GM10847 (cell line): ENCODE measurements around the gene CDCP2.

Experiments used
- POLR2A ChIP-seq: IDR thresholded peaks from 2 replicates; pipeline ENCODE4 v1.6.1; 2011; ENCODE audit not compliant: insufficient read length; ENCODE audit errors: extremely low read depth

The CDCP2 gene

DNA sequence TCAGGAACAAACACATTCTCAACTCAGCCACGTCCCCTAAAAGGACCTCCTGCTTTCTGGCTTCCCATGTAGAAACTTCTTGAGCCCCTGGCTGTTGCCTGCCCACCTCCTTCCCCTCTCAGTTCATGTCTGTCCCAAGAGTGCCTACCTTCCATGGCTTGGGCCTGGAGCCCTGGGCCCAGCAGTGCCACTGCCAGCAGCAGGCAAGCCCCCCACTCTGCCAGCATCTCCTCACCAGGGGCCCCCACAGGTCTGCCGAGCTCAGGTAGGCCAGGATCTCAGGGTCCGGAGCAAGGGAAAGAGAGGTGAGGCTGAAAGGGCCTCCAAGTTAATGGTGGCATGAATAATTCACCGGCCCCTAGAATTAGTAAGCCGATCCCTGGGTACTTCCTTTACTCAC, at the start of gene CDCP2:
Gene CDCP2, minus strand, starts transcription at position 305 of the 400 bp plus-strand sequence. Its CDS starts 78 bp downstream, at position 227.
- TF ChIP-seq POLR2A: no peak

DNA sequence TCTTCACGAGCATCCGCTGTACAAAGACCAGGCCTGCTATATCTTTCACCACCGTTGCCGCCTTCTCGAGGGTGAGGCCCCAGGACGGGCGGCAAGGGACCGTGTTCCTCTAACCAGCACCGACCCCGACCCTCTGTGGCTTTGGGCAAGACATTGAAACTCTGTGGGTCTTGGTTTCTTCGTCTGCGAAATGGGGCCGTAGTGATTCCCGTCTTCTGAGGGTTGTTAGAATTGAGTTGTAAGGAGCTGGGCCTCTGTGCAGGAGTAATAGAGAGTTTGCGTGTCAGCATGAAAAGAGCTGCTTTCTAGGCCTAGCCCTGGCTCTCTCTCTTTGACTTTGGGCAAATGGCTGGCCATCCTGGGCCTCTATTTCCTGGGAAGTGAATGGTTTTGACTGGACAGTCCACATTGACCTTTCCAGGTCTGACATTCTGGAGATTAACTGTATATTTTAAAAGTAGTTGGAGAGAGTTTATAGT, 47.8 kb upstream of the CDCP2 start:
- TF ChIP-seq POLR2A: no peak

DNA sequence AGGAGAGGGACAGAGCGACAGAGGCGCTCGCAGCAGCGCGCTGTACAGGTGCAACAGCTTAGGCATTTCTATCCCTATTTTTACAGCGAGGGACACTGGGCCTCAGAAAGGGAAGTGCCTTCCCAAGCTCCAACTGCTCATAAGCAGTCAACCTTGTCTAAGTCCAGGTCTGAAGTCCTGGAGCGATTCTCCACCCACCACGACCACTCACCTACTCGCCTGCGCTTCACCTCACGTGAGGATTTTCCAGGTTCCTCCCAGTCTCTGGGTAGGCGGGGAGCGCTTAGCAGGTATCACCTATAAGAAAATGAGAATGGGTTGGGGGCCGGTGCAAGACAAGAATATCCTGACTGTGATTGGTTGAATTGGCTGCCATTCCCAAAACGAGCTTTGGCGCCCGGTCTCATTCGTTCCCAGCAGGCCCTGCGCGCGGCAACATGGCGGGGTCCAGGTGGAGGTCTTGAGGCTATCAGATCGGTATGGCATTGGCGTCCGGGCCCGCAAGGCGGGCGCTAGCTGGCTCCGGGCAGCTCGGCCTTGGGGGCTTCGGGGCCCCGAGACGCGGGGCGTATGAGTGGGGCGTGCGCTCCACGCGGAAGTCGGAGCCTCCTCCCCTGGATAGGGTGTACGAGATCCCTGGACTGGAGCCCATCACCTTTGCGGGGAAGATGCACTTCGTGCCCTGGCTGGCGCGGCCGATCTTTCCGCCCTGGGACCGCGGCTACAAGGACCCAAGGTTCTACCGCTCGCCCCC, 47.1 kb upstream of the CDCP2 start, which contains the start of the genes CYB5RL and MRPL37:
Gene CYB5RL, minus strand, starts transcription at position 266 of the 754 bp plus-strand sequence. CDS start 4,414 bp downstream, outside the sequence.
Gene MRPL37, plus strand, starts transcription at position 403 of the 754 bp plus-strand sequence. Its CDS starts 77 bp downstream, at position 480.
- peak; percentile 82 for TF ChIP-seq POLR2A

DNA sequence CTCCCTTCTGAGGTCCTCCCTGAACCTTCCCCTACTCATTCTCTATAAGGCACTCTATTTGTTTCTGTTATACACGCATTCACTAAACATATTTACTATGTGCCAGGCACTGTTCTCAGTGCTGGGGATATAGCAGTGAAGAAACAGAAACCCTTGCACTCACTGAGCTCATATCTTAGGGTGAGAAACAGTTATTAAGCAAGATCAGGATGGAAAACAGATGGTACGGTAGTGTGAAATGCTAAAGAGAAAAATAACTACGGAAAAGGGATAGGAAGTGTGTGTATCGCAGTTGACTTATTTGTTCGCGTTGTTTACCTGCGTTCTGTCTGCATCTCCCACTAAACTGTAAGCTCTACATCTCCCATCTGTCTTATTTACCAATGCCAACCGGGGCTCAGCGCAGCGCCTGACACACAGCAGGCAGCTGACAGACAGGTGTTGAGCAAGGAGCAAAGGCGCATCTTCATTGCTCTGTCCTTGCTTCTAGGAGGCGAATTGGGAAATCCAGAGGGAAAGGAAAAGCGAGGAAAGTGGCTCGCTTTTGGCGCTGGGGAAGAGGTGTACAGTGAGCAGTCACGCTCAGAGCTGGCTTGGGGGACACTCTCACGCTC, 46.5 kb upstream of the CDCP2 start:
- TF ChIP-seq POLR2A: no peak

DNA sequence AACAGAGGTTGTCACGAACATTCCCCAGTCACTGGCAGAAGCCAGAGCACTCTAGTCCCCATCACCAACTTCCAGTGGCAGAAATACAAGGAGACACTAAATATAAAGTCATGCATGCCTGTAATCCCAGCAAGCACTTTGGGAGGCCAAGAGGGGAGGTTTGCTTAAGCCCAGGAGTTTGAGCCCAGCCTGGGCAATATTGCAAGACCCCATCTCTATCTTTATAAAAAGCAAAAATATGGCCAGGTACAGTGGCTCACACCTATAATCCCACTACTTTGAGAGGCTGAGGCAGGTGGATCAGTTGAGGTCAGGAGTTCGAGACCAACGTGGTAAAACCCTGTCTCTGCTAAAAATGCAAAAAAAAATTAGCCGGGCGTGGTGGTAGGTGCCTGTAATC, 40.7 kb upstream of the CDCP2 start:
- TF ChIP-seq POLR2A: no peak

DNA sequence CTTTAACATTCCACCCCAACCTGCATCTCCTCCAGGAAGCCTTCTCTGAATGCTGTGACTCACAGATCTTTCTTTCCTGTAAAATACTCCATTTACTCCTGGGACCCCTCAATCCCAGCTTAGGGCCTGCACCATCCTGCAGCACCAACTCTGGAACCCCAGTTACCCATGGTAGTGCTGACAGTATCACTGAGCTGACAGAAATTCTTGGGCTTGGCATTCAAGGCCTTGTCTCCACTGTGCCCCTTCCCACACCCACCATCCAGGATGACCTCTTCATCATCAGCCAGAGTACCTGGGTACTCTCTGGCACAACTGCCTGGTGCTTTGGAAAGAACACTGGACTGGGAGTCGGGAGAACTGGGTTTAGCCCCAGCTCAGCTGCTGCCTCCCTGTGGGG, 38.7 kb upstream of the CDCP2 start:
- TF ChIP-seq POLR2A: no peak

DNA sequence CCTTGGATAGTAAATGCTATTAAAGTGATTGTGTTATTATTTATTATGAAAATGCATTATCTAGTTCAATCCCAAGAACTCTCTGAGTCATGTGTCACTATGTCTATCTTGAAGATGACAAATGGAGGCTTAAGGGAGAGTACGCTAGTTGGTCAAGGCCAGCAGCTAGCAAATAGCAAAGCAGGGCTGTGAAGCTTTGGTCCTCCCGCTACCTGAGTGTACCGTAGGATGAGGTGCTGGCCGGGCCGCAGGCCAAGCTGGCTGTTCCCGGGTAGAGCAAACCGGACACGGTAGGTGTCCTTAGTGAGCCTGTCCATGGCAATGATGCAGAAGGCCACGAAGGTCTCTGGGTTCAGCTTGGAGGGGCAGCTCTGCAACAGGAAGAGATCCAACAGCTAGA, 37.7 kb upstream of the CDCP2 start:
- TF ChIP-seq POLR2A: no peak

DNA sequence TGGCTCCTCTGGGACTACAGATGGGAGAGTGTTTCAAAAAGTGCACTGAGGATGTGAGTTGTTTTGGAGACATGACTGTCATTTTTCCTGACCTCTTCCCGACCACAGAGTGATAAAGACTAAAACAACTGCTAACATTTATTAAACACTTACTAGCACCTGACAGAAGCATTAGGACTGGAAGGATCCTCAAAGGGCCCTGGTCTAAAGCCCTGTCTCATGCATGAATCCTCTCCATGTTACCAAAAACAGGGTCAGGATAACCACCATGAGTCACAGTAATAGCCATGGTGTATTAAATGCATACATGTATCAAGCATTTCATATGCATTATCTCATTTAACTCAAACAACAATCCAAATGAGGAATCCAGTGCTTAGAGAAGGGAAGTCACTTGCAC, 35.5 kb upstream of the CDCP2 start:
- no peak for TF ChIP-seq POLR2A

DNA sequence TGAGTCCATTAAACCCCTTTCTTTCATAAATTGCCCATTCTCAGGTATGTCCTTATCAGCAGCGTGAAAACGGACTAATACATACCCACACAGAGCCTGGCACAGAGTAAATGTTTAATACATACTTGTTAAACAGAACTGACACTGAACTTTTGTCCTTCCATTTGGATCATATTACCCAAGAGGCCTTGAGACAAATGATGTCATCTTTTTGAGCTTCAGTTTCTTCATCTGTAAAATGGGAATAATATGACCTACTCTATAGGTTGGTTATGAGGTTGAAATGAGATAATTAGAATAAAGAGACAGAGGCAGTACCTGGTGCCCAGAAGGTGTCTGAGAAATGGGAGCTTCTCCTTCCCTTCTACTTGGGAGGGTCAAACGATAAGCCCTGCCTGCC, 33.3 kb upstream of the CDCP2 start:
- no peak for TF ChIP-seq POLR2A

DNA sequence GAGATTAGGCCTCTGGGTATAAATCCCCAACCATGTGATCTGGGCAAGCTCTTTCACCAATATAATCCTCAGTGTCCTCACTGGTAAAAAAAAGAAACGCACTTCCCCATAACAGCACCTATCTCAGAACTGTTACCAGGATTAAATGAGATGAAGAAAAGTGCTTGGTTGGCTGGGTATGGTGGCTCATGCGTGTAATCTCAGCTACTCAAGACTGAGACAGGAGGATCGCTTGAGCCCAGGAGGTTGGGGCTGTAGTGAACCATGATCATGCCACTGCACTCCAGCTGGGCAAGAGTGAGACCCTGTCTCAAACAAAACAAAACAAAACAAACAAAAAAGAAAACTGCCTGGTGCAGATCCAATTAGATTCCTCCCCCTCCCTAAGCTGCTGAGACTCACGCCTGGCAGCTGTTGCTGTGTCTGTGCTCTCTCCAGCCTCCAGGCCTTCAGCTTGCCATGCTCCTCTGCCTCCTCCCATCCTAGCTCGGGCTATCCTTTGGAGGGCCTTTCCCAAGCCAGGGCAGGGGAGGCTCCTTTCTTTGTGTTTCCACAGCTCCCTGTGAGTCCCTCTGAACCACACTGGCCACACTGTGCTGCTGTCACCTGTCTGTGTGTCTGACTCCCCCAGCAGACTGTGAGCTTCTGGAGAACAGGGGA, 28.0 kb upstream of the CDCP2 start:
- no peak for TF ChIP-seq POLR2A

DNA sequence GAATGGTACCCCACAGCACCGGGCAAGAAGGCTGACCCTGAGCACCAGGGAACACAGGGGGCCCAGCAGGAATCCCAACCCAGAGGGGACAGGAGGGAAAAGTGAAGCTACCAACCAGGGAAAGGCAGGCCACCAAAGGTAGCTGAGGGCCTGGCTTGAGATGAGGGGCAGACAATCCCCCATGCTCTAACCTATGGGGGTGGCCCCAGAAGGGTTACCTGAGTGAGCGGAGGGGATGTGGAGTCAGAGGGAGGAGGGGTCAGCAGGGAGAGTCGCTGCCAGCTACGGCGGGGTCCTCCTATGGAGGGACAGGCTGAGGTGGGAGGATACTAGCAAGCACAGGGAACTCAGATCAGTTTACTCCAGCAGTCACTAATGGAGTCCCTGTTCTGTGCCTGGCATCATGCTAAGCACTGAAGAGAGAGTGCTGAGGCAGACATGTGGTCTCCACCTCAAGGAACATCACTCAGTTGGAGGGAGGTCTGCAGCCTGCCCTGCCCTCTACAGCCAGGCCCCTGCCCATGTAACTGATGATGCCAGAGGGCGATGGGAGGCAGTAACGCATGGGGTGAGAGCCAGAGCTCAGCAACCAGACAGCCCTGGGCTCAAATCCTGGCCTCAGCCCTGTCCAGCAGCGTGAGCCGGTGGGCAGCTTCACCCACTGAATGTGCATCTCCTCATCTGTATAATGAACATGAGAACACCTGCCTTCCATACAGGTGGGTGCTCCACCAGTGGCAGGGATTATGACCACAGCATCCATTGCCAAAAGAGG, 25.7 kb upstream of the CDCP2 start:
- TF ChIP-seq POLR2A: no peak

DNA sequence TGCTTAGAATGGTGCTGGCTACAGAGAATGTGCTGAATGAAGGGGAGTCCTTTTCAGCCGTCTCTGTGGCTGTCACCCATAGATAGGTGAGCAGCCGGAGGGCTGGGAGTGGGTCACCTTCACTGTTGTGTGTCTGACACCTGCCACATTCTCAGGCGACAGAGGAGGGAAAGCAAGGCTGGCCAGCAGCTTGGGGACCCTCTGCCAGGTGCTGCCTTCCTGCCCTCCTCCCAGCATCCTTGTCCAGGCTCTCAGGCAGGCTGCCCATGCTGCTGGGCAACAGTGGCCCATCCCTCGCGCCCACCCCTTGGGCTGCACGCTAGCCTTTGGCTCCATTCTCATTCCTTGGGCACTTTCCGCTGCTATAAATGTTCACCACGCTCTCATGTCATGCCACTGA, 24.9 kb upstream of the CDCP2 start:
- TF ChIP-seq POLR2A: no peak

DNA sequence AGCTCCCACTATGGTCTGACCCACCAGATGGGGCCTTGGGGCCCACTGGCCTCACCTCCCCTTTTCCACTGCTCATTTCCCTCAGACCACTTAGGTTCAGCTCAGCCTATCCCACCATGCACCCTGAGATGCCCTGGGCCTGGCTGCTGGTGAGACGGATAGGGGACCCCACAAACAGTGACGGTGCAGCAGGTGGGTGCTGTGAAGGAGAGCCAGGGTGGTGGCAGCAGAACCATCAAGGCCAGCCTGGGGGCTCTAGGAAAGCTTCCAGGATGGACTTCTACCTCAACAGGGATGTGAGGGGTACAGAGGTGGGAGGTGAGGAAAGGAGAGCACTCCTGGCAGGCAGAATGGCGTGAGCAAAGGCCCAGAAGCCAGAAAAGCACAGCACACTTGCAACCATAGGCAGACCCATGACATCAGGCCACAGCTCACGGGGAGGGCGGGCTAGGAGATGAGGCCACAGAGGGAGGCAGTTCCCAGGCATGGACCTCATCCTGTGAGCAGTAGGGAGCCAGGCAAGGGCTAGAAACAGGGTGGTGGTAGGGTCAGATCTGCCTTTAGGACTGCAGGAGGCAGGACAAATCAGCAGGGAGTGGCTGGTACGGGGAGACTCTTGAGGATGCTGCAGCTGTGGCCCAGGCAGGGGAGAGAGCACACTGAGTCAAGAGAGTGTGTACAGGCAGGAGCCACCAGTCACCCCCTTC, 24.0 kb upstream of the CDCP2 start:
- TF ChIP-seq POLR2A: no peak

DNA sequence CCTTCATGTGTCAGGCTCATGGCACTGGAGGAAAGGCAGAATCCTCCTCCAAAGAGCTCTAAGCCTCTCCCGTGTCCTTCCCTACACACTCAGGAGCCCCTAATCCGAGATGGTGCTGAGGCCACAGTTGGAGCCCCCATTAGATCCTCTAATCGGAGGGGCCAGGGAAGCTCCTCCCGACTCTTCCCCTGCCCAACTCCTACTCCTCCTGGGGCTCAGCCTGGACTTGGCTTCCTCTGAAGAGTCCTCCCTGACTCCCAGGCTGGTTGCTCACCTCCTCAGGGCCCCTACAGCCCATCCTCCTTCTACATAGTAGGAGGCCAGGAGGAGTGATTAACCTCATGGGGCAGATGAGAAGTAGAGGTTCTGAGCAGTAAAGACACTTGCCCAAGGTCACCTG, 21.3 kb upstream of the CDCP2 start:
- no peak for TF ChIP-seq POLR2A
